Upper lobe of left lung (tissue), 6 donors: Measurements from ENCODE around the gene AKT1. TPM values are rescaled to one million over a fixed set of nuclear protein-coding genes. Genes with fewer than 3 reads are reported as not detected.

Source experiments
- ATAC-seq, 2 donors: fragments of 200-7000 bp; cut with Tn5 transposase; one replicate each; pipeline ENCODE4 v1.9.1; 2022; ENCODE audit warnings: mild to moderate bottlenecking in 2 of 2, moderate library complexity in 2 of 2; ENCODE audit not compliant: low FRiP score in 2 of 2
- DNase-seq, 2 donors: peaks; one replicate each; pipeline ENCODE4 v3.0.0-alpha.2; 2019 to 2020
- H3K27ac ChIP-seq, 4 donors: fragments of 200-600 bp; sonication (generic); one replicate each; pipeline ENCODE4 v1.5.1; 2016 to 2019
- H3K27me3 ChIP-seq, 4 donors: fragments of 200-600 bp; sonication (generic); one replicate each; pipeline ENCODE4 v1.5.1; 2017 to 2019
- H3K36me3 ChIP-seq, 4 donors: fragments of 200-600 bp; sonication (generic); one replicate each; pipeline ENCODE4 v1.5.1; 2016 to 2019
- H3K4me1 ChIP-seq, 4 donors: fragments of 200-600 bp; sonication (generic); one replicate each; pipeline ENCODE4 v1.5.1; 2018 to 2019
- H3K4me3 ChIP-seq, 4 donors: fragments of 200-600 bp; sonication (generic); one replicate each; pipeline ENCODE4 v1.5.1; 2017 to 2019; ENCODE audit warnings: mild to moderate bottlenecking in 2 of 4, moderate library complexity in 1 of 4
- H3K9me3 ChIP-seq, 4 donors: fragments of 200-600 bp; sonication (generic); one replicate each; pipeline ENCODE4 v1.5.1; 2018 to 2019
- EP300 ChIP-seq, 4 donors: sonication (generic); formaldehyde crosslinking; IDR thresholded peaks; one replicate each; pipeline ENCODE4 v1.5.1; 2017; ENCODE audit warnings: antibody characterized with exemption in 4 of 4, control low read depth in 2 of 4
- POLR2A ChIP-seq, 4 donors: fragments of 450-650 bp; IDR thresholded peaks; one replicate each; pipeline ENCODE4 v1.5.1; 2016 to 2017; ENCODE audit warnings: antibody characterized with exemption in 4 of 4, mild to moderate bottlenecking in 2 of 4
- POLR2AphosphoS5 ChIP-seq, 2 donors: sonication (generic); formaldehyde crosslinking; IDR thresholded peaks; one replicate each; pipeline ENCODE4 v1.5.1; 2017; ENCODE audit warnings: antibody characterized with exemption in 2 of 2
- WGBS, 2 donors: methylation state at CpG; one replicate each; pipeline ENCODE4 v1.1.5; 2017 to 2018; 5-methylcytosine and 5-hydroxymethylcytosine counted together
- total RNA-seq, 6 donors: library from RNA; depleted of rRNA in 4 of 6; stranded (reverse); fragments of >200 nt in 4 of 6; gene quantifications; one replicate each; pipeline versions ENCODE4 v1.1.0 to v1.2.1, GENCODE V29; 2016 to 2021
- TF ChIP-seq, protein P1 (sequence below), 6 experiments: fragments of 450-650 bp in 4 of 6; fragments of 200-600 bp in 2 of 6; sonication (generic) in 2 of 6; IDR thresholded peaks; one replicate each; pipeline ENCODE4 v1.5.1; 2016 to 2019; ENCODE audit warnings: antibody characterized with exemption in 6 of 6
- donor health status: DM: no; HTN: no; CAD: no; lungs with moderate emphysema.
- donor health status: DM: no; HTN: yes; CAD: no; lungs with severe emphysema.

The AKT1 gene
- total RNA-seq, 6 donors from 2014 or later = 122 to 283 (median 191) TPM

DNA sequence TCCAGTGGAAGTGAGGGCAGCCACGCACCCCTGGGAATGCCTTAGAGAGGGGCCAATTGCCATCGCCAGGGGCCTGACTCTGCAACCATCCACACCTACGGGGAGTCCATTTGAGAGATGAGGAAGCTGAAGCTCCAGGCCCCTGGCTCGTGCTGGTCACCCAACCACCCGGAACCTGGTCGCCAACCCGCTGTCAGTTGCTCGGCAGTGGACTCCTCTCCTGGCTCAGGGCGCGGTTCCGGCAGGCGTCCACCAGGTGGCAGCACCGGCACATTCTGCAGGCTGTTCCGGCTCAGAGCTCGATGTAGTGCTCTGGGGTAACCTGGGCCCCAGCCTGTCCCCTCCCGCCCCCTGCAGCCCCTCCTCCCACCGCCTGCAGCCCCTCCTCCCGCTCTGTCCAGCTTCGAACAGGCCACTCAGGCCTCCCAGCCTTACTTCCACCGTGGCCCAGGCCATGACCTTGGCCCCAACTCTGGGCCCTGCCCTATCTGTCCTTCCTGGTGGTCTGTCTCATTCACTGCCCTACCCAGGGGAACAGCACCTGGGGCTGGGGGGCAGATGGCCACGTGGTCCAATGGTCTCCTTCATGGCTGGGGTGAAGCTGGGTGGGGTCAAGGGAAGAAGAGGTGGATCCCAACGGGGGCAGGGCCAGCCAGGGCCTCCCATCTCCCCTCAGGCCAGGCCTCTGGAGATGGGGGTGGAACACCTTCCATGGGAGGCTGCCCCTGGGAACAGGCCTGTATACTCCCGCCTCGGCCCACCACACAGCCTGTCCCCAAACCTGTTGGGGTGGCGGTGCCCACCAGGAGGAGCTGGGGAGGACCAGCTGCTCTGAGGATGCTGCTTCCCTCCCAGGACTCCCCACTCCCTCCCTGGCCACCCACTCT is 26.9 kb downstream of the AKT1 start:
- H3K27me3 ChIP-seq = no peaks in the 10 kb centered on the region
- ATAC-seq (peak; percentile 90 to 95), DNase-seq (peak; percentile 92 to 98)
- peaks cover 0 to 6% (median 3%) of the 10 kb centered on the region in 4 donors for H3K9me3 ChIP-seq
- WGBS, 2 donors = 15 to 54% methylated on average over 5 to 21 of the region's 25 CpGs
- peak overlapping the region in 3 of 4 donors; percentile 42 to 65 (median 42) for H3K27ac ChIP-seq
- H3K36me3 ChIP-seq = peaks cover 0 to 40% (median 38%) of the 10 kb centered on the region in 4 donors
- peaks cover 7 to 16% (median 14%) of the 10 kb centered on the region in 4 donors for H3K4me1 ChIP-seq
- TF ChIP-seq EP300 (IDR thresholded peaks at IDR 0.05) = no peak
- TF ChIP-seq, protein P1, sequence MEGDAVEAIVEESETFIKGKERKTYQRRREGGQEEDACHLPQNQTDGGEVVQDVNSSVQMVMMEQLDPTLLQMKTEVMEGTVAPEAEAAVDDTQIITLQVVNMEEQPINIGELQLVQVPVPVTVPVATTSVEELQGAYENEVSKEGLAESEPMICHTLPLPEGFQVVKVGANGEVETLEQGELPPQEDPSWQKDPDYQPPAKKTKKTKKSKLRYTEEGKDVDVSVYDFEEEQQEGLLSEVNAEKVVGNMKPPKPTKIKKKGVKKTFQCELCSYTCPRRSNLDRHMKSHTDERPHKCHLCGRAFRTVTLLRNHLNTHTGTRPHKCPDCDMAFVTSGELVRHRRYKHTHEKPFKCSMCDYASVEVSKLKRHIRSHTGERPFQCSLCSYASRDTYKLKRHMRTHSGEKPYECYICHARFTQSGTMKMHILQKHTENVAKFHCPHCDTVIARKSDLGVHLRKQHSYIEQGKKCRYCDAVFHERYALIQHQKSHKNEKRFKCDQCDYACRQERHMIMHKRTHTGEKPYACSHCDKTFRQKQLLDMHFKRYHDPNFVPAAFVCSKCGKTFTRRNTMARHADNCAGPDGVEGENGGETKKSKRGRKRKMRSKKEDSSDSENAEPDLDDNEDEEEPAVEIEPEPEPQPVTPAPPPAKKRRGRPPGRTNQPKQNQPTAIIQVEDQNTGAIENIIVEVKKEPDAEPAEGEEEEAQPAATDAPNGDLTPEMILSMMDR (IDR thresholded peaks at IDR 0.05) = peak; percentile 94 to 99 (median 96)
- H3K4me3 ChIP-seq = no peak overlapping the region

DNA sequence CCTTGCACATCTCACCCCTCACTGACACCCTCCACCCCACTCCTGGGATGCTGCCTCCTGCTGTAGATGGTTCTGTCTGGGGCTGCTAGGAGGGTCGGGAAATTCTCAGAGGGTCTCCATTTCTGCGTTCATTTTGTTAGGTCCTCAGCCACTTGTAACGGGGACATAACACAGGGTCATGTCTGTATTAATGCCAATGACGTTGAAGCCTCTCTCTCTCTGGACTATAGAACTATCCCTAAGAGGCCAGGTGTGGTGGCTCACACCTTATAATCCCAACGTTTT is 28.0 kb downstream of the AKT1 start:
- peaks cover 7 to 16% (median 14%) of the 10 kb centered on the region in 4 donors for H3K4me1 ChIP-seq
- no peak for DNase-seq
- H3K36me3 ChIP-seq = peaks cover 0 to 29% (median 27%) of the 10 kb centered on the region in 4 donors
- peak overlapping the region in 2 of 4 donors; percentile 65 to 73 for H3K27ac ChIP-seq
- no peak overlapping the region for H3K4me3 ChIP-seq
- H3K27me3 ChIP-seq = no peaks in the 10 kb centered on the region
- 75 to 86% methylated on average over 4 to 5 of the region's 5 CpGs for WGBS, 2 donors
- no peak for ATAC-seq
- peaks cover 0 to 6% (median 3%) of the 10 kb centered on the region in 4 donors for H3K9me3 ChIP-seq
- TF ChIP-seq EP300 (IDR thresholded peaks at IDR 0.05) (no peak), POLR2A (IDR thresholded peaks at IDR 0.05) (no peak), POLR2AphosphoS5 (IDR thresholded peaks at IDR 0.05) (no peak)
- TF ChIP-seq, protein P1 (IDR thresholded peaks at IDR 0.05) = no peak

DNA sequence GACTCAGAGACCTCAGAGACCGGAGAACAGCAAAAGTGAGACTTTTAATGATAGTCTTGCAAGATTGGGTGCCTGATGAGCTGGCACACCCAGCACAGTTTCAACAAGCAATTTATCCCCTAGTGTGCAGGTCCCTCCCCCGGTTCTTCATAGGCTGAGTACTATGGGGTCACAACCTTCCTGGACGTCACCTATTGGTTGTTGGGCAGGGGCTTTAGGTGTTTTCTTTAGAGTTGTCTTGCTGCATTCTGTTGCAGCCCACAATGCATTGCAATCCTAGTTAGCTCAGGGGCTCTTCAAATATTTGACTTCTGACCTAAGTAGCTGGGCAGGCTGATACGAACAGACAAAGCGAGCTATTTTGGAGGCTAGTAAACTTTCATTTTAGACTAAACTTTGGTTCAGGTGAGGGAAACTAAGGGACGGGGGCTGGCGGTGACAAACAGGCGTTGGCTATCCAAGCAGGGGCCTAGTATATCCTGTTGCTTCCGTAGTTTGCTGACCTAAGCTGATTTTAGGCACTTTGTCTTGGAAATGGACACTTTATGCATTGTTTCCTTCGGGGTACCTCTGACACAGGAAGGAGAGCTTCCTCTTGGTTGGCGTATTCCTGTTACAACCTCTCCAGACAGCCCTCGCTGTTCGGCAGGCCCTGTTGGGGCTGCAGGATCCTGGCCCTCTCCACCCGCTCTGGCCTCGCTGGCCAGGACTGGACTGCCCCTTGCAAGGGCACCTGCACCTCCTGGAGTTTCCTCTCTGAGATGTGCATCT is 28.5 kb downstream of the AKT1 start:
- peaks cover 0 to 6% (median 3%) of the 10 kb centered on the region in 4 donors for H3K9me3 ChIP-seq
- TF ChIP-seq POLR2AphosphoS5 (IDR thresholded peaks at IDR 0.05) (no peak), EP300 (IDR thresholded peaks at IDR 0.05) (no peak), POLR2A (IDR thresholded peaks at IDR 0.05) (no peak)
- TF ChIP-seq, protein P1 (IDR thresholded peaks at IDR 0.05) = no peak
- H3K27me3 ChIP-seq = no peaks in the 10 kb centered on the region
- peak overlapping the region in 3 of 4 donors; percentile 16 to 73 (median 65) for H3K27ac ChIP-seq
- H3K4me3 ChIP-seq = no peak overlapping the region
- 66 to 71% methylated on average over 10 to 15 of the region's 15 CpGs for WGBS, 2 donors
- H3K4me1 ChIP-seq = peaks cover 7 to 16% (median 14%) of the 10 kb centered on the region in 4 donors
- peaks cover 0 to 24% (median 22%) of the 10 kb centered on the region in 4 donors for H3K36me3 ChIP-seq
- no peak for ATAC-seq
- peak in 1 of 2 donors; percentile 48 for DNase-seq

DNA sequence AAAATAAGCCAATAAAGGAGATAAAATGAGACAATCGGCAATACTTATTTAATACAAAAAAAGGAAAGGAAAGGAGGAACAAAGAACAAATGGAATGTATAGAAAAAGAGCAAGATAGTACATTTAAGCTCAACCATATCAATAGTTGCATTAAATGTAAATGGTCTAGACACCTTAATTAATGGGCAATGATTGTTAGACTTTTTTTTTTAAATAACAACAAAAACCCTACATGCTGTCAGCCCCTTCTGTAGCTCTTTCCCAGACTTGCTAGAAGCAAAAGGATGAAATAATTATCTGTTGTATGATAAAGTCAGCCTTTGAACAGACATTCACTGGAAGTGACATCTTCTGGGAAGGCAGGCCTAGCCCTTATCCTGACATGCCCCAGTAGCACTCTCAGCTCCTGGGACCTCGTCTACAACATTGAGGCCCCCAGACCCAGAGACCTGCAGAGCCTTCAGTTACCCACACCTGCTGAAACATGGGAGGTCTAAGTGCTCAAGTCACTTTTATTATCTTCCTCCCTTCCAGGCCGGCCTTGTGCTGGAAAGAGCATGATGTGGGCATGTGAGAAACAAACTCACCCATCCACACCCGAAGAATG is 29.2 kb downstream of the AKT1 start:
- peak overlapping the region in 1 of 4 donors; percentile 30 for H3K27ac ChIP-seq
- no peak for DNase-seq
- peaks cover 0 to 20% (median 15%) of the 10 kb centered on the region in 4 donors for H3K36me3 ChIP-seq
- no peak for ATAC-seq
- WGBS, 2 donors = 95 to 98% methylated on average over 4 of the region's 4 CpGs
- no peaks in the 10 kb centered on the region for H3K27me3 ChIP-seq
- TF ChIP-seq POLR2A (IDR thresholded peaks at IDR 0.05) = no peak
- no peak for TF ChIP-seq POLR2AphosphoS5 (IDR thresholded peaks at IDR 0.05)
- TF ChIP-seq EP300 (IDR thresholded peaks at IDR 0.05) = no peak
- TF ChIP-seq, protein P1 (IDR thresholded peaks at IDR 0.05) = no peak
- H3K4me1 ChIP-seq = peaks cover 7 to 16% (median 14%) of the 10 kb centered on the region in 4 donors
- peaks cover 0 to 6% (median 2%) of the 10 kb centered on the region in 4 donors for H3K9me3 ChIP-seq
- no peak overlapping the region for H3K4me3 ChIP-seq
